NCI-H460 (cell line): Measurements from ENCODE around the gene RSPH1. TPM values are rescaled to one million over a fixed set of nuclear protein-coding genes. Genes with fewer than 3 reads are reported as not detected.

Experiments
- DNase-seq: peaks from one replicate; pipeline ENCODE4 v3.0.0-alpha.2; 2016; ENCODE audit warnings: low read depth; ENCODE audit errors: extremely low read depth
- total RNA-seq: library from RNA; depleted of rRNA; stranded (reverse); fragments of >200 nt; shearing (Covaris generic); gene quantifications from 2 replicates; pipeline ENCODE4 v1.2.3, GENCODE V29; 2014; rRNA removed

The RSPH1 gene
- total RNA-seq, 1 experiment from 2014 or later = 0.02 TPM

- DNase-seq = no peak
Observed at GRCh38 chr21:42433946-42434551, 62.0 kb downstream of the RSPH1 start.

GRCh38 chr21:42432695-42433094 lies 63.3 kb downstream of the RSPH1 start:
- DNase-seq = no peak

GRCh38 chr21:42431196-42431595 lies 64.8 kb downstream of the RSPH1 start:
- DNase-seq = no peak

- no peak for DNase-seq
Observed at GRCh38 chr21:42430521-42430920, 65.5 kb downstream of the RSPH1 start.

GRCh38 chr21:42429856-42430255 lies 66.2 kb downstream of the RSPH1 start:
- DNase-seq = no peak

GRCh38 chr21:42429021-42429420 lies 67.0 kb downstream of the RSPH1 start:
- no peak for DNase-seq

- DNase-seq = no peak
Observed at GRCh38 chr21:42427809-42428419, 68.1 kb downstream of the RSPH1 start.

- no peak for DNase-seq
Observed at GRCh38 chr21:42426876-42427480, 69.0 kb downstream of the RSPH1 start.

- no peak for DNase-seq
Observed at GRCh38 chr21:42426424-42426823, 69.6 kb downstream of the RSPH1 start.

GRCh38 chr21:42425591-42425990 lies 70.4 kb downstream of the RSPH1 start:
- DNase-seq = no peak

- no peak for DNase-seq
Observed at GRCh38 chr21:42424914-42425541, 71.0 kb downstream of the RSPH1 start.

GRCh38 chr21:42423685-42424084 lies 72.3 kb downstream of the RSPH1 start:
- DNase-seq = no peak

- DNase-seq = no peak
Observed at GRCh38 chr21:42423197-42423675, 72.8 kb downstream of the RSPH1 start.

Other genes with a start within 250 kb of the RSPH1 start
- gene TFF3, start 180.8 kb downstream of the RSPH1 start, total RNA-seq = not detected in 2 replicates
- gene TFF2, start 145.2 kb downstream of the RSPH1 start, total RNA-seq = not detected in 2 replicates
- gene TFF1, start 129.7 kb downstream of the RSPH1 start, total RNA-seq = not detected in 2 replicates
- 0.05 and 0.17 TPM in 2 replicates for gene TMPRSS3, start 100.2 kb downstream of the RSPH1 start, total RNA-seq
- gene UBASH3A, start 92.3 kb downstream of the RSPH1 start, total RNA-seq = not detected in 2 replicates
- 8.9 and 10.8 TPM in 2 replicates for gene SLC37A1, start 17.6 kb upstream of the RSPH1 start, total RNA-seq
- gene PDE9A, start 157.4 kb upstream of the RSPH1 start, total RNA-seq = 5.2 and 5.3 TPM in 2 replicates